GM21515 (cell line): ENCODE measurements around the gene RNASE11.
"Not testable (repeated sequence)": the region's sequence is repeated elsewhere in the genome, so short reads cannot be mapped to it uniquely, and the experiment has no call there.

ENCODE experiments used
- ATAC-seq: cut with Tn5 transposase; IDR thresholded peaks from one replicate; pipeline ENCODE4 v1.9.1; 2021; ENCODE audit not compliant: unreplicated experiment

RNASE11 gene

DNA sequence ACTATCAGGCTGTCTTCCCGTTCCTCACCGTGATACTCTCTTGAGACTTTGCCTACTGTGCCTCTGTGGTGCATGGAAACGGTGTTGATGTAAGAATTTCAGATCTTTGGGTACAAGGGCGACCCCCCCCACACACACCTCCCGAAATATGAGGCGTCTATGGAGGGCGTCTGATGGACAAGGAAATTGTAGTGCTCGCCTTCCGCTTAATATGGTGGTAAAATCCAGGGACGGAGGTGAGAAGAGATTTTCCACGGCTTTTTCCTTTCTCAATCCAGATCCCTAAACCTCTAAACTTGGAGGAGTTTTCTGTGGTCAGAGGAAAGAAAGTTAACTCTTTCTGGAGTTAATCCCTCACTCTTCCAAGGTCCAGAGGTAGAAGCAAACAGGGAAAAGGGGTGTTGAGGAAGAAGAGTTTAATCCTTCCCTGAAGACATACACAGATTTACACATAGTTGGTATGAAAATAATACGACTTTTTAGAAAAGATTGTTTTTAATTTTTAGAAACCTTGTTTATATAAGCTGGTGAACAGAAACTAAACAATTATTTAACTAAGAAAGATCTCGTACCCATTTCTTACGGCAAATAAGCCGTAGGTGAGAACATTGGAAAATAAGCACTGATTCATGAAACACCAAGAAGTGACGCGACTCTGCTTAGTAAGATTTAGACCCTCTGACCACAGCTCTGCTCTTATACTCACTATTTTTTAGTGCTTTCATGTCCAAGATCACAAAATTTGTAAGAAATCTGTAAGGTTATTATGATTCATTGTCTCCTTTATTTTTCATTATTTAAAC is 26.4 kb upstream of the RNASE11 start:
- peak; percentile 8 for ATAC-seq

GRCh38 chr14:20613094-20614037 is 25.6 kb upstream of the RNASE11 start:
- ATAC-seq, result peak; percentile 63

DNA sequence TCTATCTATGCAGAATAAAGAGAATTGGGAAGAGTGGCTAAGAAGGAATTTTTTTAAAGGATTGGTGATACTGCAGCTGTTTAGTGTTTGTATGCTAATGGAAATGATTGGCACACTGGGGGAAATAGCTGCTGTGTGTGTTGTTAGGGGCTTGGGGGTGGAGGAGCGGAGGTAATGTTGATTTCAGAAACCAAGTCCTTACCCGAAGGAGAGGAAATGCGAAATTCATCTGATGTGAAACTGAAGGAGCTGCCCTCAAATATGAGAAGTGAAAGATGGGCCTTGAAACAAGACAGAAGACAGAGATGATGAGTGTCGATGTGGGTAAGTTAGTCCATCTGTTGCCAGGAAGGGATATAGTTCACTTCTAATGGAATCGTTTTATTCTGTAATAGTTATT is 24.6 kb upstream of the RNASE11 start:
- ATAC-seq, result peak; percentile 22

GRCh38 chr14:20611277-20611676 is 23.5 kb upstream of the RNASE11 start:
- no peak for ATAC-seq

GRCh38 chr14:20610002-20610765 is 22.4 kb upstream of the RNASE11 start:
- no peak for ATAC-seq

DNA sequence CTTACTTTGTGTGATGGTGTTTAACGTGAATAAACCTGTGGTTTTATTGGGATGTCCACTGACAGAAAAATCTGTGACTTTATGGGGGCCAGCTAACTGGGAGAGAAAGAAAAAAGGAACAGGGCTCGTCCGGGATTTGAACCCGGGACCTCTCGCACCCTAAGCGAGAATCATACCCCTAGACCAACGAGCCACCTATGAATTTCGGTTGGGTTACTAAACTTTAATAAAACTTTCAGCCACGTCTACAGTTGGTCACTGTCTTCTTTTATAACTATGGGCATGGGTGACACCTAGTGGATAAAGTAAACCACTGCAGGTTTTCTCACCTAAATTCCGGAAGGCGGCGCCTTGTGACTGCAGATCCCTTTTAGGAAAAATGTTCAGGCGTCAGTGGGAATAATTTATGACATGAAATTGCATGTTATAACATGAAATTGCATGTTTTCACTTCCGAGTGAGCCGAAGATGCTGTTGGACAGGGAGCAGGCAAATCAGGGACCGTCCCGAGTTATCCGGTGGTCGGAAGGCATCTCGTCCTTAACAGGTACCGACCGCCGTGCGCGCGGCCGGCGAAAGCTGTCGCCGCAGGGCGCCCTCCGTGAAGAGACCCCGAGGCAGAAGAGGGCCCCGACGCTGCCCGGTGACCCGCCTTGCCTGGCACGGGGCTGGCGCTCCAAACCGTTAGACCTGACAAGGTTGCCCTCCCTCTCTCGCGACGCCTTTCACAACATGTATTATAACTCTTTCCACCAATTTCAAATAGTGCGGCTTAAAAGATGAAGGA is 21.6 kb upstream of the RNASE11 start:
- no peak for ATAC-seq

- ATAC-seq, result no peak
Observed at GRCh38 chr14:20608383-20609110, 20.7 kb upstream of the RNASE11 start.

DNA sequence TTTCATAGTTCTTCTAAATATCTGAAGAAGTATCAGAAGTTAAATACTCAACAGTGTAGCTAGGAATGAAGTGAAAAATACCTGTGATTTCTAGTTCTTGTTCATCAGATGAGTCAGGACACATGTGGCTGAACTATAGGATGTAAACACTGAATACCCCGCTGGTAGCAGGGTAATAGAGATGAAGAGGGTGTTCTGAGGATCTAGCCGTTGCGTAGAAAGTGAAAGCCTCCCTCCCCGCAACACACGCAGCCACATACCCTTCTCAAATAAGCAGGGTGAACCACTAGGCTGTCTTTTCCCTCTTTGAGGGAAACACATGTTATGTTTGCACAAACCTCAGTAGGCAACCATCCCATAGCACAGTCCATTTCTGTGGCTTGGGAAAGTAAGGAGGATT is 19.8 kb upstream of the RNASE11 start:
- ATAC-seq, result no peak

DNA sequence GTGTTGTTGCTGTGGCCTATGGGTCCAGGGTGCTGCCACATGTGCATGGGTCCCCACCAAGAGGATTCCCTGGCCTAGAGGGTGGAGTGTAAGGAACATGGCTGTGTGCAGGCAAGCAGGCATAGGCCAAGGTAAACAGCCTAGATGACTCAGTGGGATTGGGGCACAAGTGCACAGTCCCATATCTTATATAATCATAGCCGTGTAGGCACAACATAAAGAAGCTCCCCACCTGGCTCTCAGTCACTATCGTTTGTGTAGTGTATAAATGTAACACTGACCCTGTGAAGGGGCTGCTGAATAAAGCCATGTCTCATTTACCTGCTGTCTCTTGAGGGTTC is 19.1 kb upstream of the RNASE11 start:
- no peak for ATAC-seq

DNA sequence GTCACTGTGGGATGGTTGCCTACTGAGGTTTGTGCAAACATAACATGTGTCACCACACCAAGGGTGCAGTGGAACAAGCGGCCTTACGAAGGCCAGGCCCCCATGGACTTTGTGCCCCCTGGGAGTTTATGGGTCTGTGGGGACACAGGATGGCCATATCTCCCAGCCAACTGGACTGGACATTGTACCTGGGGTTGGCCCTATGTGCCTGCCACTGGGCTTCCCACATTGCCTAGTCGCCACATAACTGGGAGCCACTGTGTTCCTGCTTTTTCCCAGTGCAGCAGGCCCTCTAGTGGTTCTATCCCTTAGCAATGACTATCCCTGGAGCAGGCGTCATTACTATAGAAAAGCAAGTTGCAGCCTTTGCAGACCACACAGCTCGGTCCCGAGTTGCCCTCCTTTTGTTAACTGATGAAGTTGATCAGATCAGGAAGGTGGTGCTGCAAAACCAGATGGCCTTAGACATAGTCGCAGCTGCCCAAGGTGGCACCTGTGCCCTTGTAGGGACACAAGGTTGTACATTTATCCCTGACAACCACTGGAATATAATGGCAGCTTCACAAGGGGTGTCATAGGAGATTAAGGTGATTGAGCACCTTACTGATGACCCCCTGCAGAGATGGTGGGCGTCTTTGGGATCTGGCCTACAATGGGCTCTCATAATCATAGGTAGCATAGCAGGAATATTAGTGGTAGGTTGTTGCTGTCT is 18.5 kb upstream of the RNASE11 start:
- no peak for ATAC-seq

GRCh38 chr14:20603813-20604690 is 16.3 kb upstream of the RNASE11 start:
- no peak for ATAC-seq

- no peak for ATAC-seq
Observed at GRCh38 chr14:20602583-20602982, 14.8 kb upstream of the RNASE11 start.

- no peak for ATAC-seq
Observed at GRCh38 chr14:20601522-20601921, 13.7 kb upstream of the RNASE11 start.

GRCh38 chr14:20597108-20597507 is 9.3 kb upstream of the RNASE11 start:
- no peak for ATAC-seq

- not testable (repeated sequence) for ATAC-seq
Observed at GRCh38 chr14:20595726-20596125, 7.9 kb upstream of the RNASE11 start.

- ATAC-seq, result no peak
Observed at GRCh38 chr14:20592574-20592973, 4.8 kb upstream of the RNASE11 start.

- no peak for ATAC-seq
Observed at GRCh38 chr14:20591235-20591634, 3.4 kb upstream of the RNASE11 start, which contains the start of gene RNASE12. TSS of gene RNASE12 (minus strand) at chr14:20591376. CDS start at chr14:20590723, 653 bp downstream.

DNA sequence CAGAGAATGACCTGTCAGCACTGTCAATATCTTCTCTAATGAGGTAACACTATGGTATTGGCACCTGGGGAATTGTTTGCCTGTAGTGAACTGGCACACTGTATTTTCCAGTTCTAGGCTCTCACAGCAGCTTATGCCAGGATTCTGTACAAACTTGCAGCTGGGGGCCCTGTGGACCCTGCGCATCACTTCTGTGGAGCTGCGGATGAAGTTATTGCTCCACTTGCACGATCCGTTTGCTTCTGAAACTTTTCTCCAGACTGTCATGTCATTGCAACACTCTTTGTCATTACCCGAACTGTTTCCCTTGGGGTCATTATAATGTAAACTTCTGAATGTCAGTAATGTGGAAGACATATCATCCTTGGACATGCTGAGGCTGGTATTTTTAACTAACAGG is 3.9 kb downstream of the RNASE11 start:
- no peak for ATAC-seq
